ENCODE data around the gene MOSPD3. TPM values are rescaled to one million over a fixed set of nuclear protein-coding genes. Genes with fewer than 3 reads are reported as not detected.

The MOSPD3 gene
- total RNA-seq, 1 donor from 2014 or later = 37.1 TPM

GRCh38 chr7:100591596-100591995, 20.7 kb upstream of the MOSPD3 start:
- Mint-ChIP-seq H3K36me3 (ENCODE audit: unreplicated experiment) (no peaks in the 10 kb centered on the region), H3K27ac (ENCODE audit: unreplicated experiment) (no peak overlapping the region), H3K9me3 (ENCODE audit: unreplicated experiment) (peaks cover 4% of the 10 kb centered on the region), H3K4me3 (ENCODE audit: unreplicated experiment) (no peak overlapping the region), H3K4me1 (ENCODE audit: low read depth, unreplicated experiment) (peaks cover 10% of the 10 kb centered on the region), H3K27me3 (ENCODE audit: unreplicated experiment) (peaks cover 7% of the 10 kb centered on the region)
- TF ChIP-seq, protein P1, sequence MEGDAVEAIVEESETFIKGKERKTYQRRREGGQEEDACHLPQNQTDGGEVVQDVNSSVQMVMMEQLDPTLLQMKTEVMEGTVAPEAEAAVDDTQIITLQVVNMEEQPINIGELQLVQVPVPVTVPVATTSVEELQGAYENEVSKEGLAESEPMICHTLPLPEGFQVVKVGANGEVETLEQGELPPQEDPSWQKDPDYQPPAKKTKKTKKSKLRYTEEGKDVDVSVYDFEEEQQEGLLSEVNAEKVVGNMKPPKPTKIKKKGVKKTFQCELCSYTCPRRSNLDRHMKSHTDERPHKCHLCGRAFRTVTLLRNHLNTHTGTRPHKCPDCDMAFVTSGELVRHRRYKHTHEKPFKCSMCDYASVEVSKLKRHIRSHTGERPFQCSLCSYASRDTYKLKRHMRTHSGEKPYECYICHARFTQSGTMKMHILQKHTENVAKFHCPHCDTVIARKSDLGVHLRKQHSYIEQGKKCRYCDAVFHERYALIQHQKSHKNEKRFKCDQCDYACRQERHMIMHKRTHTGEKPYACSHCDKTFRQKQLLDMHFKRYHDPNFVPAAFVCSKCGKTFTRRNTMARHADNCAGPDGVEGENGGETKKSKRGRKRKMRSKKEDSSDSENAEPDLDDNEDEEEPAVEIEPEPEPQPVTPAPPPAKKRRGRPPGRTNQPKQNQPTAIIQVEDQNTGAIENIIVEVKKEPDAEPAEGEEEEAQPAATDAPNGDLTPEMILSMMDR (IDR thresholded peaks at IDR 0.05; ENCODE audit: partially characterized antibody, unreplicated experiment) = no peak
- no peak for DNase-seq

DNA sequence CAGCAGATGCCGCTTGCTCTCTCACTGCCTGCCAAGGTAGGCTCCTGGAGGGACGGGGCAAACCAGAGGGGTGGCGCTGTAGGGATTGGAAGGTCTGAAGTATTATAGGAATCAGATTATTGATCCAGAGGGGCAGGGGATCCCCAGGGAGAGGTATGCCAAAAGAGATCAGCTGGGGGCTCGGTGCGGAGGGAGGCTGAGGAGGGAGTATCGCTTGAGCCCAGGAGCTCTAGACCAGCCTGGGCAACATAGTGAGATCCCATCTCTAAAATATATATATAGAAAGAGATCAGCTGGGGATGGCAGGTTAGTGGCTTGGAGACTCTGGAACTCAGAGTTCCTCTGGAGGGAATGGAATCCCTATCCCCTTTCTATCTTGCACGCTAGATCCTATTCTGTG, 17.2 kb upstream of the MOSPD3 start:
- H3K36me3 Mint-ChIP-seq (ENCODE audit: unreplicated experiment) = no peaks in the 10 kb centered on the region
- H3K4me3 Mint-ChIP-seq (ENCODE audit: unreplicated experiment) = no peak overlapping the region
- H3K4me1 Mint-ChIP-seq (ENCODE audit: low read depth, unreplicated experiment) = peaks cover 4% of the 10 kb centered on the region
- TF ChIP-seq, protein P1 (IDR thresholded peaks at IDR 0.05; ENCODE audit: partially characterized antibody, unreplicated experiment) = no peak
- peaks cover 2% of the 10 kb centered on the region for H3K9me3 Mint-ChIP-seq (ENCODE audit: unreplicated experiment)
- peaks cover 7% of the 10 kb centered on the region for H3K27me3 Mint-ChIP-seq (ENCODE audit: unreplicated experiment)
- no peak overlapping the region for H3K27ac Mint-ChIP-seq (ENCODE audit: unreplicated experiment)
- DNase-seq = no peak

- no peaks in the 10 kb centered on the region for H3K36me3 Mint-ChIP-seq (ENCODE audit: unreplicated experiment)
- H3K27me3 Mint-ChIP-seq (ENCODE audit: unreplicated experiment) = peaks cover 5% of the 10 kb centered on the region
- H3K9me3 Mint-ChIP-seq (ENCODE audit: unreplicated experiment) = peaks cover 4% of the 10 kb centered on the region
- H3K27ac Mint-ChIP-seq (ENCODE audit: unreplicated experiment) = peak overlapping the region; percentile 46
- no peak for DNase-seq
- peak overlapping the region; percentile 5 for H3K4me3 Mint-ChIP-seq (ENCODE audit: unreplicated experiment)
- TF ChIP-seq, protein P1 (IDR thresholded peaks at IDR 0.05; ENCODE audit: partially characterized antibody, unreplicated experiment) = no peak
- peaks cover 6% of the 10 kb centered on the region for H3K4me1 Mint-ChIP-seq (ENCODE audit: low read depth, unreplicated experiment)
These were observed 13.9 kb upstream of the MOSPD3 start for GRCh38 chr7:100598425-100598824.

- Mint-ChIP-seq H3K4me1 (ENCODE audit: low read depth, unreplicated experiment) (peaks cover 11% of the 10 kb centered on the region), H3K27ac (ENCODE audit: unreplicated experiment) (no peak overlapping the region), H3K27me3 (ENCODE audit: unreplicated experiment) (peaks cover 5% of the 10 kb centered on the region), H3K4me3 (ENCODE audit: unreplicated experiment) (no peak overlapping the region), H3K9me3 (ENCODE audit: unreplicated experiment) (peaks cover 4% of the 10 kb centered on the region), H3K36me3 (ENCODE audit: unreplicated experiment) (no peaks in the 10 kb centered on the region)
- TF ChIP-seq, protein P1 (IDR thresholded peaks at IDR 0.05; ENCODE audit: partially characterized antibody, unreplicated experiment) = no peak
- no peak for DNase-seq
These were observed 12.2 kb upstream of the MOSPD3 start for GRCh38 chr7:100599911-100600729.

DNA sequence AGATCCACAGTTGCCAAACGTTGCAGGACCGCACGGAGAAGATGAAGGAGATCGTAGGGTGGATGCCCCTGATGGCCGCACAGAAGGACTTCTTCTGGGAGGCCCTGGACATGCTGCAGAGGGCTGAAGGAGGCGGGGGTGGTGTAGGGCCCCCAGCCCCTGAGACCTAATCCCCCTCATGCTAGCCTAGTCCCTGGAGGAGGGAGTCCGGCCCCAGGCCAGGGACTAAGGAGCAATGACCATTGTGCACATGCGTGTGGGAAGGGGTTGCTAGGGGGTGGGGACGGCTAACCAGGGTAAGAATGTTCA, 11.7 kb upstream of the MOSPD3 start:
- TF ChIP-seq, protein P1 (IDR thresholded peaks at IDR 0.05; ENCODE audit: partially characterized antibody, unreplicated experiment) = no peak
- Mint-ChIP-seq H3K4me1 (ENCODE audit: low read depth, unreplicated experiment) (peaks cover 11% of the 10 kb centered on the region), H3K4me3 (ENCODE audit: unreplicated experiment) (no peak overlapping the region), H3K27me3 (ENCODE audit: unreplicated experiment) (peaks cover 7% of the 10 kb centered on the region), H3K27ac (ENCODE audit: unreplicated experiment) (no peak overlapping the region), H3K9me3 (ENCODE audit: unreplicated experiment) (peaks cover 4% of the 10 kb centered on the region), H3K36me3 (ENCODE audit: unreplicated experiment) (no peaks in the 10 kb centered on the region)
- no peak for DNase-seq
